Bone marrow (tissue), 2 donors: ENCODE results near the gene NDST4.

ENCODE experiments used
- DNase-seq, 2 donors: peaks; one replicate each; lab custom pipeline; 2025; lab: John Stamatoyannopoulos, UW

Gene NDST4

GRCh38 chr4:114791976-114792375 is 321.4 kb downstream of the NDST4 start:
- DNase-seq = no peak

DNA sequence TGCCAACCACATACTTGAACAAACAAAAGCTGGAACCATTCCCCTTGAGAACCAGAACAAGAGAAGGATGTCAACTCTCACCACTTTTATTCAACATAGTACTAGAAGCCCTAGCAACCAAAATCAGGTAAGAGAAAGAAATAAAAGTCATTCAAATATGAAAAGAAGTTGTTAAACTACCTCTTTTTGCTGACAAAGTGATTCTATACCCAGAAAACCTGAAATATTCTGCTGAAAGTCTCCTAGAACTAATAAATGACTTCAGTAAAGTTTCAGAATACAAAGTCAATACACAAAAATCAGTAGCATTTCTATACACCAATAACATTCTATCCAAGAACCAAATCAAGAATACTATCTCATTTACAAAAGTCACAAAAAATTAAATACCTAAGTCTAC is 327.9 kb downstream of the NDST4 start:
- no peak for DNase-seq

DNA sequence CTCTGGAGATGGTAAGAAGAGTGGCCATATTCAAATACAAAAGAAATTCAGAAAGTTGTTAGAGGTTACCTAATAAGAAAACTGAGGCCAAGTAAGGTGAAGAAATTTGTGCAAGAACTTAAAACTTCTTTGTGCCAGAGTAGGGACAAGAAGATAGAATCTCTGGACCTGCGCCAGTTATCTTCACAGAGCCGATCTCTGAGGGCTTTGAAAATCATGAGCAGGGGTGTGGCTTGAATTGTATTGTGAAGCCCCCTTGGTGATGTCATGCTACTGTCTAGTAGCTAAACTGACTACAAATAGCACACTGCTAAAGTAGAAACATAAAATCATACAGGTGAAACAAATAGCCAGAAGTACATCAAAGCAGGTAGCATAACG is 330.2 kb downstream of the NDST4 start:
- no peak for DNase-seq

- DNase-seq = no peak
Measured at GRCh38 chr4:114782415-114783214, 330.8 kb downstream of the NDST4 start.

DNA sequence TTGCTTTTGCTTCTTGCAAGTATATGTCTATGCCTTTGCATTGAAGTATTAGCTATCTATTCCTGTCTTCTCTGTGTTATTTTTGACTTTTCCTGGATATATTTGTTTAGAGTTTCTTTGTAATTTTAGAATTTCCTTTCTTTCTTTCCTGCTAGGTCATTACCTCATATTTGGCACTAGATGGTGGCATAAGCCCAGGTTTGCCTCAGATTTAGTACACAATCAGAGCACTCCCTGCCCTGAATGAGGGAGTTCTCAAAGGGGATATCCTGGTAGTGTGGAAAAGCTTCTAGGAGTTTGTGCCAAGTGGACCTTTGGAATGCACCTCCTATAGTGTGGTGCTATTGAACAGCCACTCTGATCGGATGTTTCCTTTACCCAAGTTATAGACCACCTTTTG is 333.2 kb downstream of the NDST4 start:
- no peak for DNase-seq
